Measurements from ENCODE around the gene SLC38A7.

Gene SLC38A7

GRCh38 chr16:58644765-58645487 is 39.6 kb downstream of the SLC38A7 start:
- Histone ChIP-seq H2BK120ac (ENCODE audit: low read depth, low read length) (no peak overlapping the region), H3K4me2 (ENCODE audit: low read length, poor library complexity, severe bottlenecking) (no peak overlapping the region), H2AK5ac (ENCODE audit: low read length, severe bottlenecking) (no peak overlapping the region), H3K9me3 (ENCODE audit: control insufficient read depth, low read length) (no peaks in the 10 kb centered on the region), H3K79me1 (replicated peaks; ENCODE audit: low read length, poor library complexity, severe bottlenecking) (no peaks in the 10 kb centered on the region), H4K91ac (ENCODE audit: low read length) (no peak overlapping the region), H3K18ac (ENCODE audit: low read depth in 1 of 2, low read length in 2 of 2) (no peak overlapping the region), H3K27me3 (ENCODE audit: control insufficient read depth in 1 of 2, insufficient read depth in 1 of 2, low read length in 2 of 2) (no peaks in the 10 kb centered on the region), H3K27ac (ENCODE audit: low read length, poor library complexity, severe bottlenecking) (no peak overlapping the region), H2BK12ac (ENCODE audit: low read length in 2 of 2) (no peak overlapping the region), H3K4me1 (ENCODE audit: control insufficient read depth, insufficient read depth, low read depth, low read length) (peaks cover 2% of the 10 kb centered on the region), H3K23ac (ENCODE audit: low read length in 2 of 2) (no peak overlapping the region), H2BK5ac (ENCODE audit: low read depth, low read length, poor library complexity, severe bottlenecking) (no peak overlapping the region), H3K4me3 (ENCODE audit: insufficient read depth in 1 of 2, low read depth in 1 of 2, low read length in 2 of 2) (no peak overlapping the region), H3K4ac (ENCODE audit: low read depth in 1 of 2, low read length in 2 of 2) (no peak overlapping the region), H2AFZ (ENCODE audit: low read depth, low read length) (no peak overlapping the region), H2BK15ac (ENCODE audit: low read depth, poor library complexity, severe bottlenecking) (no peak overlapping the region), H4K8ac (ENCODE audit: low read length) (no peak overlapping the region), H3K36me3 (ENCODE audit: control insufficient read depth in 1 of 2, insufficient read depth in 2 of 2, low read depth in 1 of 2, low read length in 2 of 2) (no peaks in the 10 kb centered on the region), H3K14ac (ENCODE audit: low read length in 2 of 2) (no peak overlapping the region), H3K9ac (ENCODE audit: low read length) (no peak overlapping the region)
- 87% methylated on average over 8 of the region's 8 CpGs for WGBS
- no peak for DNase-seq

DNA sequence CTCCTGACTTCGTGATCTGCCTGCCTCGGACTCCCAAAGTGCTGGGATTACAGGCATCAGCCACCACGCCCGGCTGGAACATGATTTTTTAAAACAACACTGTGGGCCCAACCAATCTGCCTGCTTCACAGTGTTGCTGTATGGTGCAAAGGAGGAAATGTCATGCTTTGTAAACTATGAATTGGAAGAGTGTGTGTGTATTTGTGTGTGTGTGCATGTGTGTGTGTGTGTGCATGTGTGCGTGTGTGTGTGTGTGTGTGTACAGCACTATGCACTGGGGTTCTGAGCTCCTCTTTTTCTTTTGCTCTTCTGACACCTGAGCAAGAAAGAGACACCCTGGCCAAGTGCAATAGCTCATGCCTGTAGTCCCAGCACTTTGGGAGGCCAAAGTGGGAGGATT is 40.5 kb downstream of the SLC38A7 start:
- no peak overlapping the region for H3K18ac ChIP-seq (ENCODE audit: low read depth in 1 of 2, low read length in 2 of 2)
- no peak overlapping the region for H3K14ac ChIP-seq (ENCODE audit: low read length in 2 of 2)
- no peak overlapping the region for H4K91ac ChIP-seq (ENCODE audit: low read length)
- H3K27me3 ChIP-seq (ENCODE audit: control insufficient read depth in 1 of 2, insufficient read depth in 1 of 2, low read length in 2 of 2): no peaks in the 10 kb centered on the region
- H3K79me1 ChIP-seq (replicated peaks; ENCODE audit: low read length, poor library complexity, severe bottlenecking): no peaks in the 10 kb centered on the region
- H2AK5ac ChIP-seq (ENCODE audit: low read length, severe bottlenecking): no peak overlapping the region
- peaks cover 2% of the 10 kb centered on the region for H3K4me1 ChIP-seq (ENCODE audit: control insufficient read depth, insufficient read depth, low read depth, low read length)
- no peak overlapping the region for H2BK12ac ChIP-seq (ENCODE audit: low read length in 2 of 2)
- no peak overlapping the region for H3K4ac ChIP-seq (ENCODE audit: low read depth in 1 of 2, low read length in 2 of 2)
- no peak overlapping the region for H3K9ac ChIP-seq (ENCODE audit: low read length)
- H3K4me3 ChIP-seq (ENCODE audit: insufficient read depth in 1 of 2, low read depth in 1 of 2, low read length in 2 of 2): no peak overlapping the region
- H3K27ac ChIP-seq (ENCODE audit: low read length, poor library complexity, severe bottlenecking): no peak overlapping the region
- no peaks in the 10 kb centered on the region for H3K36me3 ChIP-seq (ENCODE audit: control insufficient read depth in 1 of 2, insufficient read depth in 2 of 2, low read depth in 1 of 2, low read length in 2 of 2)
- no peak overlapping the region for H2AFZ ChIP-seq (ENCODE audit: low read depth, low read length)
- no peak overlapping the region for H3K4me2 ChIP-seq (ENCODE audit: low read length, poor library complexity, severe bottlenecking)
- H4K8ac ChIP-seq (ENCODE audit: low read length): no peak overlapping the region
- H3K9me3 ChIP-seq (ENCODE audit: control insufficient read depth, low read length): no peaks in the 10 kb centered on the region
- no peak overlapping the region for H3K23ac ChIP-seq (ENCODE audit: low read length in 2 of 2)
- no peak for DNase-seq
- H2BK5ac ChIP-seq (ENCODE audit: low read depth, low read length, poor library complexity, severe bottlenecking): no peak overlapping the region
- H2BK120ac ChIP-seq (ENCODE audit: low read depth, low read length): no peak overlapping the region
- no peak overlapping the region for H2BK15ac ChIP-seq (ENCODE audit: low read depth, poor library complexity, severe bottlenecking)
- 83% methylated on average over 5 of the region's 5 CpGs for WGBS

DNA sequence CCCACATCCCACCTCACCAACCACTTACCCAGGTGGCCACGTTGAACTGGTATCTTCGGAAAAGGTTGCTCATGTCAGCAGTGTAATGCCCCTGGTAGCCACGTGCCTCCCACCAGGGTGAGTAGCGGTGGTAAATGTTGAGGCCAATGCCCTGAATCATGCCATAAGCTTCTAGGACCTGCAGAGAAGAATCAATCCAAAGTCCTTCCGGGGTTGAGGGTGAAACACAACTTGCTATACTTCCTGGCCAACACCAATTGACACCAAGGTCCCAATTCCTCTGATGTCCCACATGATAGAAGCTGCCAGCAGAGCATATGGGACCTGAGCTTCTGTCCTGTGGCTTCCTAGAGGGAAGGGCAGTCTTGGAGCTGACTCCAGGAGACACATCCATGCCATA is 43.6 kb downstream of the SLC38A7 start:
- Histone ChIP-seq H3K4me3 (ENCODE audit: insufficient read depth in 1 of 2, low read depth in 1 of 2, low read length in 2 of 2) (no peak overlapping the region), H2AK5ac (ENCODE audit: low read length, severe bottlenecking) (no peak overlapping the region), H4K8ac (ENCODE audit: low read length) (no peak overlapping the region), H2AFZ (ENCODE audit: low read depth, low read length) (no peak overlapping the region), H3K79me1 (replicated peaks; ENCODE audit: low read length, poor library complexity, severe bottlenecking) (no peaks in the 10 kb centered on the region), H3K23ac (ENCODE audit: low read length in 2 of 2) (no peak overlapping the region), H2BK5ac (ENCODE audit: low read depth, low read length, poor library complexity, severe bottlenecking) (no peak overlapping the region), H3K27ac (ENCODE audit: low read length, poor library complexity, severe bottlenecking) (no peak overlapping the region), H3K27me3 (ENCODE audit: control insufficient read depth in 1 of 2, insufficient read depth in 1 of 2, low read length in 2 of 2) (no peaks in the 10 kb centered on the region), H2BK120ac (ENCODE audit: low read depth, low read length) (no peak overlapping the region), H2BK15ac (ENCODE audit: low read depth, poor library complexity, severe bottlenecking) (no peak overlapping the region), H3K14ac (ENCODE audit: low read length in 2 of 2) (no peak overlapping the region), H3K9ac (ENCODE audit: low read length) (no peak overlapping the region), H3K4ac (ENCODE audit: low read depth in 1 of 2, low read length in 2 of 2) (no peak overlapping the region), H3K4me1 (ENCODE audit: control insufficient read depth, insufficient read depth, low read depth, low read length) (peaks cover 2% of the 10 kb centered on the region), H3K4me2 (ENCODE audit: low read length, poor library complexity, severe bottlenecking) (no peak overlapping the region), H4K91ac (ENCODE audit: low read length) (no peak overlapping the region), H3K9me3 (ENCODE audit: control insufficient read depth, low read length) (no peaks in the 10 kb centered on the region), H3K18ac (ENCODE audit: low read depth in 1 of 2, low read length in 2 of 2) (no peak overlapping the region), H2BK12ac (ENCODE audit: low read length in 2 of 2) (no peak overlapping the region), H3K36me3 (ENCODE audit: control insufficient read depth in 1 of 2, insufficient read depth in 2 of 2, low read depth in 1 of 2, low read length in 2 of 2) (no peaks in the 10 kb centered on the region)
- WGBS: 87% methylated on average over 5 of the region's 5 CpGs
- DNase-seq: no peak

GRCh38 chr16:58639836-58640235 is 44.7 kb downstream of the SLC38A7 start:
- Histone ChIP-seq H3K27me3 (ENCODE audit: control insufficient read depth in 1 of 2, insufficient read depth in 1 of 2, low read length in 2 of 2) (no peaks in the 10 kb centered on the region), H3K36me3 (ENCODE audit: control insufficient read depth in 1 of 2, insufficient read depth in 2 of 2, low read depth in 1 of 2, low read length in 2 of 2) (no peaks in the 10 kb centered on the region), H3K9me3 (ENCODE audit: control insufficient read depth, low read length) (no peaks in the 10 kb centered on the region), H2AK5ac (ENCODE audit: low read length, severe bottlenecking) (no peak overlapping the region), H3K9ac (ENCODE audit: low read length) (no peak overlapping the region), H2BK12ac (ENCODE audit: low read length in 2 of 2) (no peak overlapping the region), H3K4me3 (ENCODE audit: insufficient read depth in 1 of 2, low read depth in 1 of 2, low read length in 2 of 2) (no peak overlapping the region), H3K4ac (ENCODE audit: low read depth in 1 of 2, low read length in 2 of 2) (no peak overlapping the region), H4K91ac (ENCODE audit: low read length) (no peak overlapping the region), H3K79me1 (replicated peaks; ENCODE audit: low read length, poor library complexity, severe bottlenecking) (no peaks in the 10 kb centered on the region), H4K8ac (ENCODE audit: low read length) (no peak overlapping the region), H2AFZ (ENCODE audit: low read depth, low read length) (no peak overlapping the region), H2BK5ac (ENCODE audit: low read depth, low read length, poor library complexity, severe bottlenecking) (no peak overlapping the region), H2BK120ac (ENCODE audit: low read depth, low read length) (no peak overlapping the region), H3K4me2 (ENCODE audit: low read length, poor library complexity, severe bottlenecking) (no peak overlapping the region), H2BK15ac (ENCODE audit: low read depth, poor library complexity, severe bottlenecking) (no peak overlapping the region), H3K14ac (ENCODE audit: low read length in 2 of 2) (no peak overlapping the region), H3K27ac (ENCODE audit: low read length, poor library complexity, severe bottlenecking) (no peak overlapping the region), H3K18ac (ENCODE audit: low read depth in 1 of 2, low read length in 2 of 2) (no peak overlapping the region), H3K23ac (ENCODE audit: low read length in 2 of 2) (no peak overlapping the region), H3K4me1 (ENCODE audit: control insufficient read depth, insufficient read depth, low read depth, low read length) (peaks cover 2% of the 10 kb centered on the region)
- no peak for DNase-seq
- 90% methylated on average over 8 of the region's 8 CpGs for WGBS
